Kidney (tissue), 14 donors: Measurements from ENCODE around the gene NUP85. TPM values are rescaled to one million over a fixed set of nuclear protein-coding genes. Genes with fewer than 3 reads are reported as not detected.
A peak's percentile ranks its signal among the peaks of the same experiment; 100 is the strongest.

Experiments
- DNase-seq, 5 donors: peaks; one replicate each; pipeline ENCODE4 v3.0.0-alpha.2; 2013 to 2020
- FAIRE-seq: peaks from 2 replicates; lab custom pipeline; 2012; peaks lifted over from hg19 to GRCh38; lab: Jason Lieb, UNC
- H3K27ac ChIP-seq, 2 donors: one replicate each; pipeline ENCODE4 v1.7.0; 2013; ENCODE audit warnings: low read depth in 2 of 2, low read length in 2 of 2, inconsistent platforms in 1 of 2
- H3K27me3 ChIP-seq: one replicate; pipeline ENCODE4 v1.7.1; 2013; ENCODE audit warnings: low read length, inconsistent platforms; ENCODE audit not compliant: control insufficient read depth, insufficient read depth
- H3K36me3 ChIP-seq, 3 donors: one replicate each; pipeline versions ENCODE4 v1.7.0 to v1.7.1; 2013; ENCODE audit warnings: low read length in 3 of 3, control low read depth in 1 of 3, inconsistent platforms in 1 of 3; ENCODE audit not compliant: insufficient read depth in 3 of 3, control insufficient read depth in 2 of 3
- H3K4me1 ChIP-seq, 3 donors: one replicate each; pipeline versions ENCODE4 v1.7.0 to v1.7.1; 2013; ENCODE audit warnings: low read length in 3 of 3, inconsistent platforms in 1 of 3, low read depth in 1 of 3; ENCODE audit not compliant: control insufficient read depth in 2 of 3, insufficient read depth in 2 of 3
- H3K4me3 ChIP-seq, 3 donors: one replicate each; pipeline versions ENCODE4 v1.7.0 to v1.8.1; 2013; ENCODE audit warnings: low read length in 3 of 3, control low read depth in 1 of 3, inconsistent platforms in 1 of 3
- H3K9ac ChIP-seq, 3 donors: one replicate each; pipeline versions ENCODE4 v1.7.0 to v1.7.1; 2013; ENCODE audit warnings: low read length in 3 of 3, control low read depth in 1 of 3, inconsistent platforms in 1 of 3
- H3K9me3 ChIP-seq, 3 donors: one replicate each; pipeline versions ENCODE4 v1.7.0 to v1.7.1; 2013; ENCODE audit warnings: low read length in 3 of 3, control low read depth in 1 of 3, inconsistent platforms in 1 of 3; ENCODE audit not compliant: control insufficient read depth in 2 of 3, insufficient read depth in 1 of 3
- CTCF ChIP-seq: IDR thresholded peaks from 3 replicates; pipeline ENCODE4 v1.5.1; 2012; ENCODE audit warnings: mild to moderate bottlenecking, moderate library complexity, borderline replicate concordance; ENCODE audit not compliant: insufficient read depth; ENCODE audit errors: extremely low read depth
- intact Hi-C: fragments of 100-400 bp; cut with DNase I; formaldehyde crosslinking; loops from one replicate; pipeline ENCODE4 v1.11.1; 2022
- polyA plus RNA-seq: library from polyadenylated mRNA; stranded (reverse); fragments of 350-450 nt; fragmentation: Illumina TruSeq; extraction: RNeasy Lipid Tissue Mini Kit (QIAGEN cat#74804); gene quantifications from one replicate; pipeline ENCODE4 v1.2.3, GENCODE V29; 2014; ENCODE audit warnings: low read depth, low replicate concordance; ENCODE audit not compliant: insufficient read depth
- total RNA-seq: library from RNA; stranded (reverse); fragmentation: NEBNext Ultra II Directional; extraction: Animal tissue kit (Norgen Biotek cat#: 25700); gene quantifications from one replicate; pipeline ENCODE4 v1.2.1, GENCODE V29; 2021
- donor health status: control.
- donor health status: control.
- donor health status: control.
- donor health status: control.
- donor health status: control.
- donor health status: DM: yes; HTN: yes; CAD: no.
- donor health status: Normal renal cell carcinoma (clear cell type).

Gene NUP85
- total and polyA plus RNA-seq, 2 donors from 2014 or later, result 23.9 to 67.1 TPM

GRCh38 chr17:75191584-75191983, 13.9 kb upstream of the NUP85 start:
- Histone ChIP-seq H3K4me3 (no peak overlapping the region), H3K9ac (no peak overlapping the region), H3K27me3 (no peaks in the 10 kb centered on the region), H3K4me1 (no peaks in the 10 kb centered on the region), H3K36me3 (no peaks in the 10 kb centered on the region), H3K9me3 (no peaks in the 10 kb centered on the region), H3K27ac (no peak overlapping the region)
- DNase-seq (peak in 2 of 5 donors; percentile 13 to 27), FAIRE-seq (no peak)
- intact Hi-C loops, result no loop called here
- no peak for TF ChIP-seq CTCF

- Histone ChIP-seq H3K27ac (no peak overlapping the region), H3K9ac (no peak overlapping the region), H3K4me3 (no peak overlapping the region), H3K36me3 (no peaks in the 10 kb centered on the region), H3K4me1 (no peaks in the 10 kb centered on the region), H3K27me3 (no peaks in the 10 kb centered on the region), H3K9me3 (no peaks in the 10 kb centered on the region)
- no peak for TF ChIP-seq CTCF
- intact Hi-C loops, result no loop called here
- DNase-seq (peak in 1 of 5 donors; percentile 9), FAIRE-seq (no peak)
Observed at GRCh38 chr17:75194879-75195278, 10.6 kb upstream of the NUP85 start.

- no peaks in the 10 kb centered on the region for H3K36me3 ChIP-seq
- H3K4me3 ChIP-seq, result no peak overlapping the region
- no peaks in the 10 kb centered on the region for H3K27me3 ChIP-seq
- no peak overlapping the region for H3K9ac ChIP-seq
- H3K27ac ChIP-seq, result no peak overlapping the region
- DNase-seq (no peak), FAIRE-seq (no peak)
- intact Hi-C loops, result no loop called here
- no peak for TF ChIP-seq CTCF
- H3K9me3 ChIP-seq, result no peaks in the 10 kb centered on the region
- peaks cover 0 to 2% (median 0%) of the 10 kb centered on the region in 3 donors for H3K4me1 ChIP-seq
Observed at GRCh38 chr17:75199886-75200618, 5.4 kb upstream of the NUP85 start.
